SIG-M5 treated with dmso at 0.1 percent for 504 hours (cell line): ENCODE data around the gene OTOGL.
A peak's percentile ranks its signal among the peaks of the same experiment; 100 is the strongest.
"Not testable (repeated sequence)": the region's sequence is repeated elsewhere in the genome, so short reads cannot be mapped to it uniquely, and the experiment has no call there.

Experiments
- DNase-seq: peaks from one replicate; lab custom pipeline; 2025; ENCODE audit not compliant: unreplicated experiment; lab: John Stamatoyannopoulos, UW

The OTOGL gene

GRCh38 chr12:80272387-80272915 lies 173.1 kb downstream of the OTOGL start:
- no peak for DNase-seq

- DNase-seq = no peak
Measured at GRCh38 chr12:80273144-80273543, 173.8 kb downstream of the OTOGL start.

DNA sequence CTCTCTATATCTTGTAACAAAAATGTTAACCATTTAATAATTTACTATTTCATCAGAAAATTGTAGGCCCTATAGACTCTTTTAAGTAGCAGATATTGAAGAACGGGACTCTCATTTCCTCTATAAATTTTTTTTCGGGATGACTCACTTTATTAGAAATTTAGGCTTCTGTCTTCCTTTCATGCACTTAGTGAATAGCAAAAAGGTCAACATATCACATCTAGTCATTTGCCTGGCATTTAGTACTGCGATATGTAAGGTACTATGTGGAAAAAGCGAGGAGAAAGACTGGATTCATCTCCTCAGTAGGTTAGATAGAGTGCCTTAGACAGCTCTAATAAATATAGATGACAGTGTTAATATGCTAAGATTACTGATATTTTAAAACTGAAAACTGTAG lies 178.4 kb downstream of the OTOGL start:
- no peak for DNase-seq

- DNase-seq = no peak
Measured at GRCh38 chr12:80282226-80282625, 182.9 kb downstream of the OTOGL start.

- no peak for DNase-seq
Measured at GRCh38 chr12:80282761-80283160, 183.4 kb downstream of the OTOGL start.

DNA sequence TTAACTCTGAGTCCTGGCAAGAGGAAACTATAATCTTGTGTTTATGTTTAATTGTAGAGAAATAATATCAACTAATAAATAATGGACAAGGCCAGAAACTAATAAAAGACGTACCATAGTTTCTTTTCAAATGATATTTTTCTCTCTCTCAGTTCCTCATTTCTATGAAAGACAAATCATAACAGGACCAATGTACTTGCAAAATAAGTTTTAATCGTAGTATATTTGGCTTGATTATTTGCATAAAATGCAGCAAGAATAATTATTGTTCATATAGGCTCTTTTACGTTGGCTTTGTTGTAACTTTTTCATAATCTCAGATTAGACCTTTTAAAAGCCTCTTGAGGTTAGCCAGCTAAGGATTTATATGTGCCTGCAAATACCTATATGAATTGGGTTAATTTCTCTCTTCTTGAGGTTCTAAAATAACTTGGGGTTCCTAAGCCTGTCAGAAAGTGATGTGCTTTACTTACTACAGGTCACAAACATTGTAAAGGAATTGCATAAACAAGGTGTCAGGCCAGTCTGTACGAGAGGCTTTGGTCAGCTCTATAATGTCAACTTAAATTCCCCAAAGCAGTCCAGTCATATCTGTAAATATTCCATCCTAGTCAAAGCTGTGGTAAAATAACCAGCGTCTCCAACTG lies 191.9 kb downstream of the OTOGL start:
- DNase-seq = no peak

DNA sequence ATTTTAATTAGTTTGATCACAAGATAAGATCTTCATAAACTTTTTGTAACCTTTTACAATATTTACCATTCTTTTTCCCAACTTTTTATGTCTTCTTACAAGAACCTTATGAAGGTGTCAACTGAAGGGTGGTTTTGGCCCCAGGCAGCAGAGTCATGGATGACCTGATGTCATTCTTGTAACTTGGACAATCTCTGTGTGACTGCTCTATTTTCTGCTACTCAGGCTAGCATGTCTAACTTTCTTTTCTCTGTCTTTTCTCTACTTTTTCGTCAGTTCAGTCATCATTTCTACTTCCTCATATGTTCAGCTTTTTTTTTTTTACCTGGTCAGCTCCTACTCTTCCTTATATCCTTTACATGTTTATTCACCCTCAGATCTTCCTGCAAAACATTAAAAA lies 194.0 kb downstream of the OTOGL start:
- no peak for DNase-seq

- DNase-seq = no peak
Measured at GRCh38 chr12:80293759-80294158, 194.4 kb downstream of the OTOGL start.

DNA sequence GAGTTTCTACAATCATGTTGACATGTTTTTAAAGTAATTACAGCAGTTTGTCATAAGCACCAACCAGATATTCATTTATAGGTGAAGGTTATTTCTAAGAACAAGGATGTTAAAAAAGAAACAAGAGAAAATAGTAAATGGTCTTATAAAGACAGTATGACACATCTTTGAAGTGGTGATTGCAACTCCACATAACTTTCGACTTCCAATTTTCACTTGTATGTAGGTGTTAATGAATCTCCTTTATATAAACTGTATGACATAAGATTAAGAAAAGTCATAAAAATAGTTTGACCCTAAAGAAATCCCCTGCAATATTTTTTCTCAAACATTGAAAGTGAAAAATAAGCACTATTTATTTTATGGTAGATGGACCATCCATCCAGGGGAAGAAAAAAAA lies 199.9 kb downstream of the OTOGL start:
- no peak for DNase-seq

DNA sequence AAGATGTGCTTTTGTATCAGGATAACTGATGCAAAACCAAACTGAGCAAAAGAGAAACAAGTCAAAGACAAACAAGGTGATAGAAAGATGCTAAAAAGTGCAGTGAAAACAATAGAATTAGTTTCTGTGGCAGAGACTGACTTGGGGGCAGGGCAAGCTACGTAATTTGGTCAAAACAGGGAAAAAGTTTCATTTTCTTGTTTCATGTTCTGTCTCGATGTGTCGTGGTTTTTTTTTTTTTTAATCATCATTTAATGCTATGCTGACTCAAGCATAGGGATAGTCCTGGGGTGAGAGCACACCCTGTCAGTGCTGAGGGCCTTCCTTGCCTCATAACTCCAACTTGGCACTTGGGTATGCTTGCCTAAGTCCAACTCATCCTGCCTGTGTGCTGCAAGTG lies 200.6 kb downstream of the OTOGL start:
- no peak for DNase-seq

GRCh38 chr12:80307436-80307835 lies 208.1 kb downstream of the OTOGL start:
- not testable (repeated sequence) for DNase-seq

DNA sequence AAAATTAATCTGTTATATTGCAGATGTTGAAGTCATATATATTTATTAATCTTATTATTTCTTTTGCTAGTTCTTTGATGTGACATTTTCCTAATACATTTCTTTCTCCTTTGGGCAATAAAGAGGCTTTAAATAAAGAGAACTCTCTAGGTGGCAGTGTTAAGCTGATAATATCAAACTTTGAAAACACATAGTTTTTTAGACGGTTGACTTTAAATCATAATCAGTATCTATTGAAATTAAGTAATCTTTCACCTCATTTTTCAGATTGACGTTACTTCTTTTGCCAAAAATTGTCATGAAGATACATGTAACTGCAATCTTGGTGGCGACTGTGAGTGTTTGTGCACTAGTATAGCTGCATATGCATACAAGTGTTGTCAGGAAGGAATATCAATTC lies 213.9 kb downstream of the OTOGL start:
- DNase-seq = no peak

DNA sequence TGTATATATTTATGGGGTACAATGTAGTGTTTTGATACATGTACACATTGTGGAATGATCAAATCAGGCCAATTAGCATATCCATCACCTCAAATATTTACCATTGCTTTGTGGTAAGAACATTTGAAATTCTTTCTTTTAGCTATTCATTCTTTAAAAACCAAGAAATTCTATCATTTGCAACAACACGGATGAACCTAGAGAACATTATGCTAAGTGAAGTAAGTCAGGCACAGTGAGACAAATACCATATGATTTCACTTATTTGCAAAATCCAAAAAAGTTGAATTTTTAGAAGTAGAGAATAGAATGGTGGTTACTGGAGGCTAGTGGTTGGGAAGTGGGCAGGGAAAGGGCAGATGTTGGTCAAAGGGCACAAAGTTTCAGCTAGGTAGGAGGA lies 215.4 kb downstream of the OTOGL start:
- no peak for DNase-seq

- DNase-seq = peak; percentile 11
Measured at GRCh38 chr12:80316222-80316621, 216.9 kb downstream of the OTOGL start.

GRCh38 chr12:80317307-80317706 lies 218.0 kb downstream of the OTOGL start:
- no peak for DNase-seq

DNA sequence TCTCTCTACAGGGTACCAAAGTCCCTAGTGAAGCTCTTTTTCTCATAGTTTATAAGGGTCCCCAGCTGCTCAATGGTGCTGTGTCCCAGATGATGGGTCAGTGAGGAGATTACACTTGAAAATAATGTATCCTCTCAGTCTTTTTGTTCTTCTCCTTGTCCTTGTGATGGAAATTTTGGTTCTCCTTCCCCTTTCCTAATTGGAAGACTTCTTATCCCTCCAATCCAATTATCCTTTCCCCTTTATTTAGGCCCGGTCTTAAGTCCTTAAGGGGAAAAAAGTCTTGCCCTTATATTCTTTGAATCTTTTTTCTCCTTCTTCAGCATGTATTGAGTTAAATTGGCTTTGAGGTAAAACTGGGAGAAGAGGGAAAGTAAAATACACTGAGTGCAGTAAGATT lies 218.6 kb downstream of the OTOGL start:
- no peak for DNase-seq

GRCh38 chr12:80320121-80320678 lies 220.9 kb downstream of the OTOGL start:
- no peak for DNase-seq

DNA sequence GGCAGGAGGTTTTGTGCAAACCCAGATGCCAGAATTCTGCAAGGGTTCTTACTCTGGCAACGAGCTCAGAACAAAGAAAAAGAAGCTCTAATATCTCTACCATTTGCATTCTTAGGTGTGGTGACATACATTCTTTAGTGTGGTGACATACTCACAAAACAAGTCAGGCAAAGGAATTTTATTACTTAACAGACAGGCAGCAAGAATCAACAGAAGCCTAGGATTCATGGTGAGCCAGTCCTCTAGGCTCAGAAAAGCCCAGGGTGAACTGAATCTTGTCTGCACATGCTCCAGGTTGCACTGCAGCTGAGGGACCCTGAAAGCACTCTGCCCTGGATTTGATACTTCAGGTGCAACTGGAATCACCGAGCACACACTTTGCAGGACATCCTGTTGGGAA lies 222.3 kb downstream of the OTOGL start:
- DNase-seq = peak; percentile 54

GRCh38 chr12:80325167-80325959 lies 226.0 kb downstream of the OTOGL start:
- no peak for DNase-seq

GRCh38 chr12:80332827-80333226 lies 233.5 kb downstream of the OTOGL start:
- no peak for DNase-seq

GRCh38 chr12:80352474-80352873 lies 253.1 kb downstream of the OTOGL start:
- DNase-seq = no peak

- no peak for DNase-seq
Measured at GRCh38 chr12:80353254-80353653, 253.9 kb downstream of the OTOGL start.
